SK-N-SH (cell line): ENCODE data around the gene FOXI2.

Experiments used
- CTCF ChIP-seq: fragments of 200-600 bp; sonication (generic); IDR thresholded peaks from 2 replicates; pipeline ENCODE4 v1.6.1; 2017; ENCODE audit warnings: antibody characterized with exemption, mild to moderate bottlenecking, moderate library complexity
- EP300 ChIP-seq, 2 experiments: IDR thresholded peaks; 2 replicates each; pipeline versions ENCODE4 v1.4.0 to v1.6.1; 2012; ENCODE audit warnings: borderline replicate concordance in 1 of 2, low read depth in 1 of 2, low read length in 1 of 2
- EZH2phosphoT487 ChIP-seq: fragments of 200-600 bp; sonication (generic); IDR thresholded peaks from 2 replicates; pipeline ENCODE4 v1.6.1; 2017; ENCODE audit warnings: low read depth, mixed run types, mild to moderate bottlenecking, antibody characterized with exemption, moderate library complexity, borderline replicate concordance
- FOXM1 ChIP-seq: IDR thresholded peaks from 2 replicates; pipeline ENCODE4 v1.4.0; 2012; ENCODE audit warnings: low read depth, mild to moderate bottlenecking
- IRF3 ChIP-seq: fragments of 150-350 bp; IDR thresholded peaks from 2 replicates; pipeline ENCODE4 v1.6.1; 2016; ENCODE audit warnings: mild to moderate bottlenecking, low read depth, low read length
- MAX ChIP-seq: IDR thresholded peaks from 2 replicates; pipeline ENCODE4 v1.4.0; 2012; ENCODE audit warnings: low read depth
- POLR2AphosphoS5 ChIP-seq: IDR thresholded peaks from 2 replicates; pipeline ENCODE4 v1.6.1; 2012; ENCODE audit warnings: low read depth, low read length
- RFX5 ChIP-seq: IDR thresholded peaks from 2 replicates; pipeline ENCODE4 v1.6.1; 2012; ENCODE audit warnings: mild to moderate bottlenecking, improper control_type of control experiment, low read length
- TAF1 ChIP-seq: IDR thresholded peaks from 2 replicates; pipeline ENCODE4 v1.6.1; 2012; ENCODE audit warnings: low read depth, mild to moderate bottlenecking, low read length, moderate library complexity, borderline replicate concordance

- TF ChIP-seq CTCF (peak; percentile 61), EP300 (IDR thresholded peaks at IDR 0.05; ENCODE audit: borderline replicate concordance in 1 of 2, low read depth in 1 of 2, low read length in 1 of 2) (no peak), TAF1 (no peak), MAX (no peak), EZH2phosphoT487 (no peak), POLR2AphosphoS5 (no peak), IRF3 (no peak), RFX5 (no peak), FOXM1 (no peak)
Measured at GRCh38 chr10:127694580-127695193, 42.3 kb upstream of the FOXI2 start.
